ENCODE results near the gene SPTLC2. TPM values are rescaled to one million over a fixed set of nuclear protein-coding genes. Genes with fewer than 3 reads are reported as not detected.
"Not testable (repeated sequence)": the region's sequence is repeated elsewhere in the genome, so short reads cannot be mapped to it uniquely, and the experiment has no call there.

Gene SPTLC2
- total RNA-seq, 3 donors from 2014 or later (not counting 1 experiment from before 2014, with no cell fraction given) = 35.2 to 58.6 (median 50.4) TPM

GRCh38 chr14:77593501-77593961 is 22.9 kb downstream of the SPTLC2 start:
- Mint-ChIP-seq H3K27me3 (ENCODE audit: low read depth in 2 of 2) (no peaks in the 10 kb centered on the region), H3K9me3 (no peaks in the 10 kb centered on the region), H3K4me3 (peak overlapping the region; percentile 81), H3K27ac (peak overlapping the region; percentile 89 to 93), H3K36me3 (no peaks in the 10 kb centered on the region), H3K4me1 (peaks cover 45% of the 10 kb centered on the region in 2 donors)
- ATAC-seq (peak; percentile 57 to 71 (median 64)), DNase-seq (peak in 1 of 2 donors; percentile 60)
- Histone ChIP-seq H3K27me3 (ENCODE audit: control insufficient read depth, insufficient read depth, low read length) (no peaks in the 10 kb centered on the region), H3K4me1 (ENCODE audit: control insufficient read depth, insufficient read depth, low read length) (peaks cover 39% of the 10 kb centered on the region), H3K27ac (ENCODE audit: low read length) (peak overlapping the region; percentile 74), H3K36me3 (ENCODE audit: control insufficient read depth, insufficient read depth, low read length) (peaks cover 12% of the 10 kb centered on the region), H3K9me3 (ENCODE audit: control insufficient read depth, insufficient read depth, low read length) (no peaks in the 10 kb centered on the region), H3K4me3 (ENCODE audit: low read length) (no peak overlapping the region)
- no peak for TF ChIP-seq CTCF (IDR thresholded peaks at IDR 0.05)
- intact Hi-C loops (cut with micrococcal nuclease) = no loop called here
- no CpG with 5 or more reads among the region's 2 CpGs for WGBS (ENCODE audit: insufficient coverage)

GRCh38 chr14:77590845-77591485 is 25.5 kb downstream of the SPTLC2 start:
- H3K36me3 ChIP-seq (ENCODE audit: control insufficient read depth, insufficient read depth, low read length) = peaks cover 4% of the 10 kb centered on the region
- H3K27ac ChIP-seq (ENCODE audit: low read length) = peak overlapping the region; percentile 46
- H3K27me3 Mint-ChIP-seq (ENCODE audit: low read depth in 2 of 2) = no peaks in the 10 kb centered on the region
- H3K4me3 ChIP-seq (ENCODE audit: low read length) = no peak overlapping the region
- intact Hi-C loops (cut with micrococcal nuclease) = no loop called here
- no peak for TF ChIP-seq CTCF (IDR thresholded peaks at IDR 0.05)
- H3K9me3 ChIP-seq (ENCODE audit: control insufficient read depth, insufficient read depth, low read length) = no peaks in the 10 kb centered on the region
- H3K4me1 ChIP-seq (ENCODE audit: control insufficient read depth, insufficient read depth, low read length) = peaks cover 42% of the 10 kb centered on the region
- H3K4me1 Mint-ChIP-seq = peaks cover 50 to 54% of the 10 kb centered on the region in 2 donors
- peak overlapping the region; percentile 85 to 89 for H3K27ac Mint-ChIP-seq
- no peaks in the 10 kb centered on the region for H3K9me3 Mint-ChIP-seq
- H3K36me3 Mint-ChIP-seq = no peaks in the 10 kb centered on the region
- ATAC-seq = peak; percentile 59 to 60 (median 60)
- no peak for DNase-seq
- WGBS (ENCODE audit: insufficient coverage) = 50% methylated on average over 3 of the region's 6 CpGs
- H3K27me3 ChIP-seq (ENCODE audit: control insufficient read depth, insufficient read depth, low read length) = no peaks in the 10 kb centered on the region
- H3K4me3 Mint-ChIP-seq = peak overlapping the region; percentile 77

GRCh38 chr14:77589099-77589498 is 27.3 kb downstream of the SPTLC2 start:
- H3K27ac ChIP-seq (ENCODE audit: low read length) = no peak overlapping the region
- H3K27me3 Mint-ChIP-seq (ENCODE audit: low read depth in 2 of 2) = no peaks in the 10 kb centered on the region
- DNase-seq (no peak), ATAC-seq (no peak)
- no peaks in the 10 kb centered on the region for H3K9me3 ChIP-seq (ENCODE audit: control insufficient read depth, insufficient read depth, low read length)
- no peak for TF ChIP-seq CTCF (IDR thresholded peaks at IDR 0.05)
- no peaks in the 10 kb centered on the region for H3K36me3 ChIP-seq (ENCODE audit: control insufficient read depth, insufficient read depth, low read length)
- H3K4me3 ChIP-seq (ENCODE audit: low read length) = no peak overlapping the region
- H3K4me3 Mint-ChIP-seq = no peak overlapping the region
- H3K9me3 Mint-ChIP-seq = no peaks in the 10 kb centered on the region
- peaks cover 47 to 49% of the 10 kb centered on the region in 2 donors for H3K4me1 Mint-ChIP-seq
- intact Hi-C loops (cut with micrococcal nuclease) = no loop called here
- H3K27ac Mint-ChIP-seq = peak overlapping the region; percentile 67 to 89
- peaks cover 38% of the 10 kb centered on the region for H3K4me1 ChIP-seq (ENCODE audit: control insufficient read depth, insufficient read depth, low read length)
- H3K36me3 Mint-ChIP-seq = no peaks in the 10 kb centered on the region
- 27% methylated on average over 3 of the region's 5 CpGs for WGBS (ENCODE audit: insufficient coverage)
- no peaks in the 10 kb centered on the region for H3K27me3 ChIP-seq (ENCODE audit: control insufficient read depth, insufficient read depth, low read length)

- Histone ChIP-seq H3K4me1 (ENCODE audit: control insufficient read depth, insufficient read depth, low read length) (peaks cover 38% of the 10 kb centered on the region), H3K27ac (ENCODE audit: low read length) (peak overlapping the region; percentile 8)
- DNase-seq; H3K9me3 ChIP-seq (ENCODE audit: control insufficient read depth, insufficient read depth, low read length); H3K27me3 Mint-ChIP-seq (ENCODE audit: low read depth in 2 of 2); intact Hi-C loops (cut with micrococcal nuclease); H3K27me3 ChIP-seq (ENCODE audit: control insufficient read depth, insufficient read depth, low read length); H3K36me3 ChIP-seq (ENCODE audit: control insufficient read depth, insufficient read depth, low read length); ATAC-seq; H3K36me3 Mint-ChIP-seq; H3K4me3 ChIP-seq (ENCODE audit: low read length); H3K9me3 Mint-ChIP-seq: not testable (repeated sequence)
- Mint-ChIP-seq H3K4me1 (peaks cover 41 to 43% of the 10 kb centered on the region in 2 donors), H3K4me3 (peak overlapping the region; percentile 35), H3K27ac (peak overlapping the region; percentile 67 to 89)
- WGBS (ENCODE audit: insufficient coverage) = 73% methylated on average over 11 of the region's 11 CpGs
These were observed 27.9 kb downstream of the SPTLC2 start for GRCh38 chr14:77588411-77589025.
